Measurements from ENCODE around the gene RPL18.

RPL18 gene

GRCh38 chr19:48573163-48573505, 45.8 kb downstream of the RPL18 start:
- no peak for DNase-seq

GRCh38 chr19:48571378-48572162, 47.4 kb downstream of the RPL18 start:
- DNase-seq, result peak; percentile 82

- no peak for DNase-seq
Measured at GRCh38 chr19:48569814-48570213, 49.2 kb downstream of the RPL18 start.

GRCh38 chr19:48568345-48568886, 50.6 kb downstream of the RPL18 start:
- DNase-seq, result no peak
